Mononuclear cell (primary cell): Measurements from ENCODE around the gene TMEM72. TPM values are rescaled to one million over a fixed set of nuclear protein-coding genes. Genes with fewer than 3 reads are reported as not detected.

ENCODE experiments used
- H3K27me3 ChIP-seq: 2 replicates; pipeline ENCODE4 v1.6.0; 2011; ENCODE audit warnings: low read length, control low read depth; ENCODE audit not compliant: insufficient read depth
- H3K4me1 ChIP-seq: 2 replicates; pipeline ENCODE4 v1.5.1; 2011; ENCODE audit warnings: mild to moderate bottlenecking, low read length, control low read depth; ENCODE audit not compliant: insufficient read depth
- H3K4me3 ChIP-seq: 2 replicates; pipeline ENCODE4 v1.5.1; 2011; ENCODE audit warnings: mild to moderate bottlenecking, low read length, moderate library complexity
- H3K9me3 ChIP-seq: 2 replicates; pipeline ENCODE4 v1.5.1; 2011; ENCODE audit warnings: low read depth, mild to moderate bottlenecking, control low read depth, low read length
- total RNA-seq: library from RNA; depleted of rRNA; stranded (reverse); fragments of >200 nt; gene quantifications from one replicate; pipeline ENCODE4 v1.2.3, GENCODE V29; 2012

Gene TMEM72
- total RNA-seq, 1 donor: not detected

- Histone ChIP-seq H3K9me3 (no peaks in the 10 kb centered on the region), H3K4me3 (no peak overlapping the region), H3K27me3 (no peaks in the 10 kb centered on the region), H3K4me1 (no peaks in the 10 kb centered on the region)
Measured at GRCh38 chr10:44921506-44921905, 10.4 kb downstream of the TMEM72 start.

- H3K4me3 ChIP-seq: no peak overlapping the region
- no peaks in the 10 kb centered on the region for H3K27me3 ChIP-seq
- no peaks in the 10 kb centered on the region for H3K9me3 ChIP-seq
- H3K4me1 ChIP-seq: peaks cover 2% of the 10 kb centered on the region
Measured at GRCh38 chr10:44922021-44922420, 10.9 kb downstream of the TMEM72 start.

GRCh38 chr10:44922796-44923545 lies 11.8 kb downstream of the TMEM72 start:
- Histone ChIP-seq H3K27me3 (no peaks in the 10 kb centered on the region), H3K9me3 (no peaks in the 10 kb centered on the region), H3K4me3 (no peak overlapping the region), H3K4me1 (peaks cover 5% of the 10 kb centered on the region)

- H3K4me1 ChIP-seq: peaks cover 5% of the 10 kb centered on the region
Measured at GRCh38 chr10:44923611-44924010, 12.5 kb downstream of the TMEM72 start.

GRCh38 chr10:44924261-44925040 lies 13.3 kb downstream of the TMEM72 start:
- Histone ChIP-seq H3K4me3 (no peak overlapping the region), H3K4me1 (peaks cover 5% of the 10 kb centered on the region), H3K27me3 (no peaks in the 10 kb centered on the region), H3K9me3 (no peaks in the 10 kb centered on the region)

More at GRCh38 chr10:44923611-44924010, 12.5 kb downstream of the TMEM72 start:
- no peak overlapping the region for H3K4me3 ChIP-seq
- no peaks in the 10 kb centered on the region for H3K27me3 ChIP-seq
- no peaks in the 10 kb centered on the region for H3K9me3 ChIP-seq

DNA sequence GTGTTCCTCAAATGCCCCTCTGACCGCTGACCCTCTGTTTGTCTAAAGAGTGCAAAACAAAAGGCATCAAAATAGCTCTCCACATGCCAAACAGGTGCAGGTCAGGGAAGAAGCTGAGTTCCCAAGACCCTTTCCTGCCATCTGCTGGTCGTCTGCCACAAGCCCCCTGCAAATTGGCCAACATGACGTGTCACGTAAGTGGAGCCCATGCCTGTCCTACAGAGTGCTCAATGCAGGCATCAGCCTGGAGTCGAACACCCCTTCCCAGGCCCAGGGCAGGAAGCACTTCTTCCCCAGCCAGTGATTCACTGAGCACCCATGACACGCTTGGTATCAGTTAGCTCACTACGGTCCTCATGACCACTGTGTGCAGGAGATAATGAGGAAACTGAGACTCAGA lies 14.1 kb downstream of the TMEM72 start:
- Histone ChIP-seq H3K9me3 (no peaks in the 10 kb centered on the region), H3K27me3 (no peaks in the 10 kb centered on the region), H3K4me1 (peaks cover 5% of the 10 kb centered on the region)

DNA sequence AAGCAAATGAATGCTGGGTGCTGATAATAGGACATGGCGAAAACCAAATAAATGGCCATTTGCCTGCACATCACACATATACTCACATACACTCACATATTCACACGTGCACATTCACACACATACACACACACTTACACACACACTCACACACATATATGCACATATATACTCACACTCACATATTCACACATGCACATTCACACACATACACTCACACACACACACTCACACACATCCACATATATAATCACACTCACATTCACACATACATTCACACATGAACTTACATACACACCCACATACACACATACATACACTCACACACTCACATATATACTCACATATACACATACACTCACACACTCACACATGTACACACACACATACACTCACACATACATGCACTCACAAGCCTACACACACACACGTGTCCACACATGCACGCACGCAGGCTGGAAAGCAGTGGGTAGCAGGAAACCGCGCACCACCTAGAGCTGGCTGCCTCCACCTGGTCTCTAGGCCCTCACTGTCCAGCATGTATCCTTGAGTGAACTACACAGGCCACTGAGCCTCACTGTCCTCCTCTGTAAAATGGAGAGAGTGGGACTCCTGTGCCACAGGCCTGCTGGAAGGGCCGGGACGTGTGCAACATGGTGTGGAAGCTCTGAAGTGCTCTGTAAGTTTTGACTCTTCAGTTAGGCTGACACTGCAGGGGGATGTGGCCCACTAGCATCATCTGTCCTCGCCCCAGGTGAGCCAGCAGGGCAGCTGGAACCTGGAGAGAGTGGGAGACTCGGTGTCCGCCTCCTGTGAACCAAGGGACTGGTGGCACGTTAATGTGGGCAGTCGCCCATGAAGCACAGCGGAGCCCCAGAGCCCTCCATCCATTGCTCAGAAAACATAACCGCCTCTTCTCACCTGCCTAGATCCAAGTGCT lies 14.9 kb downstream of the TMEM72 start:
- H3K4me1 ChIP-seq: peaks cover 5% of the 10 kb centered on the region
- H3K9me3 ChIP-seq: no peaks in the 10 kb centered on the region
- no peak overlapping the region for H3K4me3 ChIP-seq
- no peaks in the 10 kb centered on the region for H3K27me3 ChIP-seq

More for the DNA sequence above, 14.1 kb downstream of the TMEM72 start:
- H3K4me3 ChIP-seq: no peak overlapping the region

DNA sequence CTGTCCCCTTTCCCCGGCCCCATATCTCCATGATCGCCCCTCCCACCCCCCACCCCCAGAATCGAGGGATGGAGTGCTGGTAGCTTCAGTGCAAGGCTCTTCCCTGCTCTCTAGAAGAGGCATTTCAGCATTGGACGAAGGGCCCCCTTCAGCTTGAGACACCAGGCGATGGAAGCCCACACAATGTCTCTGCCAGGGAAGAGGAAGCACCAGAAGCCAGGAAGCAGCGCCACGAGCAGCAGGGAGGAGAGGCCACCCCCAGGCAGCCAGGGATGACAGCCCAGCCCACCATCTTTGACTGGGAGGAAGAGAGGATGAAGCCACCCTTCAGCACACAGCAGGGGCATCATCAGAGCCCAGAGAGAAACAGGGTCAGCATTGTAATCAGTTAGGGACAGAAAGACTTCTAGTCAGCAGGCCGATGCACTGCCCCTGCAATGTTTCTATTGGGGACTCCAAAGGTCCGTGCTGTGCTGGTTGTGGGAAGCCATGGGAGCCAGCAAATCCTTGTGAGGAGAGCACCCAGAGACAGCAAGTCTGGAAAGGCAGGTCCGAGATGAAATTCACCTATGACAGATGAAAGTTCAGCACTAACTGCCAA lies 15.7 kb downstream of the TMEM72 start:
- Histone ChIP-seq H3K9me3 (no peaks in the 10 kb centered on the region), H3K27me3 (no peaks in the 10 kb centered on the region), H3K4me1 (peaks cover 5% of the 10 kb centered on the region), H3K4me3 (no peak overlapping the region)

GRCh38 chr10:44927352-44927751 lies 16.2 kb downstream of the TMEM72 start:
- Histone ChIP-seq H3K4me1 (peaks cover 5% of the 10 kb centered on the region), H3K27me3 (no peaks in the 10 kb centered on the region), H3K9me3 (no peaks in the 10 kb centered on the region), H3K4me3 (no peak overlapping the region)

DNA sequence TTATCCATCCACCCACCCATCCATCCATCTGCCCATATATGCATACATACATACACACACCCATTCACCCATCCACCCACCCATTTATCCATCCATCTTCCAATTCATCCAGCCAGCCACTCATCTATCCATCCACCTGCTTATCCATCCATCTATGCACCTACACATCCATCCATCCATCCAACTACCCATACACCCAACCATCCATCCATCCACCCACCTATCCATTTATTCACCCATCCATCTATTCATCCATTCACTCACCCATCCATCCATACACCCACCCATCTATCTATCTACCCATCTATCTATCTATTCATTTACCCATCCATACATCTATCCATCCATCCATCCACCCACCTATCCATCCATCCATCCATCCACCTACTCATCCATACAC lies 17.3 kb downstream of the TMEM72 start:
- Histone ChIP-seq H3K4me3 (no peak overlapping the region), H3K4me1 (peaks cover 14% of the 10 kb centered on the region), H3K27me3 (no peaks in the 10 kb centered on the region), H3K9me3 (no peaks in the 10 kb centered on the region)

DNA sequence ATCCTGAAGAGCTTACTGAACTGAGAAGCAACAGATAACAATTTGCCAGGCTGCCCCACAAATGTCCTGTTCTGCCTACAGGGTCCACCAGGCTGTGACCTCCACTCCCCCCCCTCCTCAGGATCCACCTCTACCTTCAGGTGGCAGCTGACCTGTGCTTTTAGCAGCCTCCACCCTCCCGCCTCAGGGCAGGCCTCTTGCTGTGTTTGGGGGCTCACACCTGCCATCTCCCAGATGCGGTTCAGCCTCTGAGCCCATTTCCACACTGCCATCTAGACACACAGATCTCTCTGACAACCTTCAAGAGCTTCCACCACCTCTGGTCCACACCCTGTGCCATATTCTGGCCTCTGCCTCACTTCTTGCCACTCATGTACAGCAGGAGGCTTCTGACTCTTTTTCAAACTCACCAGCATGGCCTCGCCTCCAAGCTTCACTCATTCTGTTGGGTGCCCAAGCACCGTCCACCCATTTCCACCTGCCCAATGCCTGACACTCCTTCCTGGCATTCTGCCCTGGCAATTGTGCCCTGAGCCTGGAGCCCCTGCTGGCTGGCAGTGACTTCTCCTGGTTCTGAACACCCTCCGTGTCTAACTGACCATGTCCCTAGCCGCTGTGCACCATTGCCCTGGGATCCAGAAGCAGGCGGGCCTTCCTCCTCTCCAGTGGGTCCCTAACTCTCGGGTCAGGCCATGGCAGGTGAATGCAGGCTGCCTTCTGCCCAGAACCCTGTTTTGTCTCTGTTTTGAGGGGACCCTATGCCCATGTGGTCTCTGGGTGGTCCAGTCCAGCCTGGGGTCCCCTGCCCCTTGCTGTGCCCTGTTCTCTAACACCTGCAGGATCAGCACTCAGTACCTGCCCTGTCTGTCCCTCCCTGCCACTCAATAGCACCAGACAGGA lies 18.5 kb downstream of the TMEM72 start:
- Histone ChIP-seq H3K4me1 (peaks cover 25% of the 10 kb centered on the region), H3K27me3 (no peaks in the 10 kb centered on the region), H3K9me3 (no peaks in the 10 kb centered on the region), H3K4me3 (no peak overlapping the region)

GRCh38 chr10:44930904-44931620 lies 19.9 kb downstream of the TMEM72 start:
- no peaks in the 10 kb centered on the region for H3K27me3 ChIP-seq
- no peaks in the 10 kb centered on the region for H3K9me3 ChIP-seq
- H3K4me1 ChIP-seq: peaks cover 40% of the 10 kb centered on the region
- H3K4me3 ChIP-seq: no peak overlapping the region
